ENCODE data around the gene XRCC5.

DNA sequence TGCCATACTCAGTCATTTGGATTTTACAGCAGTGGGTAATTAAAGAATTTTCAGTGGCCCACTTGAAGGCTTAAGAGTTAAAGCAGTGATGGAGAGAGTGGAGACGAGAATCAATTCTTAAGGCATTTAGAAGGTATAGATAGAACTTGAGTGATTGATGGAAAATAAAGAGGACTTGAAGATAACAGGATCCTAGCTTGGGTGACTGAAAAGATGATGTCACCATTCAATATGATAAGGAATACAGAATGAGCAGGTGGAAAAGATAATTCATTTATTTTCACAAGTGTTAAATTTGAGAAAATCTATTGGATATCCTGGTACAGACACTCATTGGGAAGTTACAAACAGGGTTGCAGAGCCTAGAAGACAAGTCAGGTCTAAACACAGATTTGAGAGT lies 35.2 kb downstream of the XRCC5 start:
- TF ChIP-seq, protein P1, sequence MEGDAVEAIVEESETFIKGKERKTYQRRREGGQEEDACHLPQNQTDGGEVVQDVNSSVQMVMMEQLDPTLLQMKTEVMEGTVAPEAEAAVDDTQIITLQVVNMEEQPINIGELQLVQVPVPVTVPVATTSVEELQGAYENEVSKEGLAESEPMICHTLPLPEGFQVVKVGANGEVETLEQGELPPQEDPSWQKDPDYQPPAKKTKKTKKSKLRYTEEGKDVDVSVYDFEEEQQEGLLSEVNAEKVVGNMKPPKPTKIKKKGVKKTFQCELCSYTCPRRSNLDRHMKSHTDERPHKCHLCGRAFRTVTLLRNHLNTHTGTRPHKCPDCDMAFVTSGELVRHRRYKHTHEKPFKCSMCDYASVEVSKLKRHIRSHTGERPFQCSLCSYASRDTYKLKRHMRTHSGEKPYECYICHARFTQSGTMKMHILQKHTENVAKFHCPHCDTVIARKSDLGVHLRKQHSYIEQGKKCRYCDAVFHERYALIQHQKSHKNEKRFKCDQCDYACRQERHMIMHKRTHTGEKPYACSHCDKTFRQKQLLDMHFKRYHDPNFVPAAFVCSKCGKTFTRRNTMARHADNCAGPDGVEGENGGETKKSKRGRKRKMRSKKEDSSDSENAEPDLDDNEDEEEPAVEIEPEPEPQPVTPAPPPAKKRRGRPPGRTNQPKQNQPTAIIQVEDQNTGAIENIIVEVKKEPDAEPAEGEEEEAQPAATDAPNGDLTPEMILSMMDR (IDR thresholded peaks at IDR 0.05; ENCODE audit: low read length) = no peak
- TF ChIP-seq EZH2 (IDR thresholded peaks at IDR 0.05; ENCODE audit: borderline replicate concordance, low read length) = no peak

All from OCI-LY1 (cell line).